GM19193 (cell line): ENCODE results near the gene GLCE.

ENCODE experiments used
- POLR2A ChIP-seq: IDR thresholded peaks from 4 replicates; pipeline ENCODE4 v1.6.1; 2011; ENCODE audit not compliant: insufficient read depth, insufficient read length; ENCODE audit errors: extremely low read depth

GLCE gene

GRCh38 chr15:69146724-69147435, 13.6 kb upstream of the GLCE start:
- no peak for TF ChIP-seq POLR2A

- no peak for TF ChIP-seq POLR2A
Observed at GRCh38 chr15:69148465-69148864, 12.0 kb upstream of the GLCE start.

- TF ChIP-seq POLR2A = no peak
Observed at GRCh38 chr15:69149163-69149562, 11.3 kb upstream of the GLCE start.

GRCh38 chr15:69149803-69150202, 10.6 kb upstream of the GLCE start:
- no peak for TF ChIP-seq POLR2A

- no peak for TF ChIP-seq POLR2A
Observed at GRCh38 chr15:69150336-69150735, 10.1 kb upstream of the GLCE start.

DNA sequence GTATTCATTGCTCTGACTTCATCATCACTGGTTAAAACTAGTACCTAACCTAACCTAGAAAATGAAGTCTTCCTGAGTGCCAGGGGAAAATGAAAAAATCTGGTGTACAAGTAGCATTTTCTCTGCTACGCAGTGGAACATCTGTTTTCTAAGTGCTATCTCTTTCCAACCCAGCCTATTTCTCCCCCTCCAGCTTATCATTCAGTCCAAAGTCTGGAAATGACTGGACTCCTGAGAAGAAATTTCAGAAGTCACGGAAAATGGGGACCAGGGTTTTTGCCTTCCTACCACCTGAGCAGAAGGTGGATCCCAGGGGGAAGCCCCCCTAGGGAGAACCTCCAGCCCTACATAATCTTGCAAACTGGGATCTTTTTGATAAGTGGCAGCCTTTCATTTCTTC, 9.6 kb upstream of the GLCE start:
- no peak for TF ChIP-seq POLR2A

DNA sequence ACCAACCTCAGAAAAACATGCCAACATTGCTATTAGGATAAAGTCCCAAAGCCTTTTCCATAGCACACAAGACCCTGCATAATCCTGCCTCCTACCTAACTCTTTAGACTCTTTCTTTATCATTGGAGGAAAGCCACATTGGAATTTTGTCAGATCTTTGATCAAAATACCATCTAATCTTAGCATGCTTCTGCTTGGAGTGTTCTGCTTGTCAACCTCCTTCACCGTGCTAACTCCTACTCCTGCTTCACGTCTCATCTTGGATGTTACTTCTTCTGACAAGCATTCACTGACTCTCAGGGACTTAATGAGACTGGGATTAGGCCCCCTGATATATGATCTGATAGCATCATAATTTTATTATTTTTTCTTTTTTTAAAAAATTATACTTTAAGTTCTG, 7.4 kb upstream of the GLCE start:
- no peak for TF ChIP-seq POLR2A

DNA sequence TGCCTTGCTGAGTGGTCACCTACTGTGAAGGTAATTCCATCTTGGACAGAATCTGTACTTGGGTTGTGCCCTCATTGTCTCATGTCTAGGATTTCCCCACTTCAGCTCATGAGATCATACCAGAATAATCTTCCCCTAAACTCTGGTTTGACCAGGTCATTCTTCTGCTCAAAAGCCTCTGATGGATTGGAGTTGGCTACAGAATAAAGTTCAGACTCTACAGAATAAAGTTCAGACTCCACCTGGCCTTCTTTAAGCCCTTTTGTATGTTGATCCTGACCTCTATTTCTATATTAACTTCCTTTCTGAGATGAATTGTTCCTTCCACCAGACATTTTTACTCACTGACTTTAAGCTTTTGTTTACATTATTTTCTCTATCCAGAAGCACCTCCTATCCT, 6.4 kb upstream of the GLCE start:
- TF ChIP-seq POLR2A = no peak

GRCh38 chr15:69154684-69155083, 5.8 kb upstream of the GLCE start:
- TF ChIP-seq POLR2A = no peak

GRCh38 chr15:69156736-69157381, 3.6 kb upstream of the GLCE start:
- TF ChIP-seq POLR2A = no peak

GRCh38 chr15:69158201-69158842, 2.1 kb upstream of the GLCE start:
- no peak for TF ChIP-seq POLR2A

DNA sequence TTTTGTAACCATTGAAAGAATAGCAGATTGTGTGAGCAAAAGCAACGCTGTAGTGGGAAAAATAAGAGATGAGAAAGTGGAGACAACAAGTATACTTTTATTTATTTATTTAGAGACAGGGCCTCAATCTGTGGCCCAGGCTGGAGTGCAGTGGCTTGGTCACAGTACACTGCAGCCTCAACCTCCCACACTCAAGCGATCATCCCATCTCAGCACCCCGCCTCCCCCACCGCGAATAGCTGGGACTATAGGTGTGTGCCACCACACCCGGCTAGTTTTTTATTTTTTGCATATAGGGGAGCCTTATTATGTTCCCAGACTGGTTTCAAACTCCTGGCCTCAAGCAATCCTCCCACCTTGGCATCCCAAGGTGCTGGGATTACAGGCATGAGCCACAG, 1.6 kb upstream of the GLCE start:
- TF ChIP-seq POLR2A = no peak

GRCh38 chr15:69159805-69160140, 662 bp upstream of the GLCE start:
- TF ChIP-seq POLR2A = no peak

- no peak for TF ChIP-seq POLR2A
Observed at GRCh38 chr15:69161079-69161877, 843 bp downstream of the GLCE start.

DNA sequence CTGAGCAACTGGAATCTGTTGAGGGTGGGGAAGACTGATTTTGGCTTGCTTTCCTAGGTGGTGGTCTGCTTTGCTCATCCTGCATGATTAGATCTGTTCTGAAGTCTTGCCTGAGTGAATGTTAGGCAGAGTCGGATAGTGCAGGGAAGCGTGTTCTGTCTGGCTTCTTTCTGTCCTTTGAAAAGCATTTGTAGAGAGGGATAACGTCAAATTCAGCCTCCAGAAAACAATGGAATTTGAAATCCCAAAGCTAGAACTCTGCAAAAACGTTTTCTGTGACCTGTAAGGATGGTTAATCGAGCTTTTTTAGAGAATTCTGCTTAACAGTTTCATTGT, 1.4 kb downstream of the GLCE start:
- no peak for TF ChIP-seq POLR2A
